ENCODE measurements around the gene SLC10A7. TPM values are rescaled to one million over a fixed set of nuclear protein-coding genes. Genes with fewer than 3 reads are reported as not detected.

The SLC10A7 gene
- total and polyA plus RNA-seq, 2 of the 8 experiments (the other 6 are each of a cell fraction or from before 2014, with no cell fraction given) = 2.5 to 2.9 TPM

DNA sequence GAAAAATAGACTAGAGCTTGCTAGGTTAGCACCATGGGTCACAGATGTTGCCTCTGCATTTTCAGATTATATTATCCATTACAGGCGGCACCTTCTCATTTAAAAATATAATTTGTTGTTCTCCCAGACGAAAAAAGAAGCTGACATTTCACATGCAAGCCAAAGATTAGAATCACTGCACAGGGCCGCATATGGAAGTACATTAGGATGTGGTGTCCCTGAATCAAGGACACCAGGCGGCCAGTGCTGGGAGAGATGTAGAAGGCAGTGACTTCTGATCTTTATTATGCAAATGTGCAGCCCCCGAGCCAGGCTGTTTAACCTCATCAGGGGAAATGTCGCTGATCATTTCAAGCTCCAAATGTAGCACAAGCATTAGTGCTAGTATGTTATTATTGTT, 284.6 kb downstream of the SLC10A7 start:
- peaks cover 0 to 3% (median 0%) of the 10 kb centered on the region in 4 experiments; a peak in 1 of 7 replicates for H3K4me1 ChIP-seq (replicated peaks in 1 of 4; ENCODE audit: control insufficient read depth in 3 of 4, insufficient read depth in 4 of 4, low read length in 3 of 4)
- no peak overlapping the region; a peak in 1 of 7 replicates for H3K9ac ChIP-seq (replicated peaks in 1 of 4; ENCODE audit: extremely low read depth in 1 of 4, low read depth in 3 of 4, low read length in 3 of 4)
- H2BK15ac ChIP-seq (ENCODE audit: low read length) = no peak overlapping the region
- H3K23ac ChIP-seq (ENCODE audit: insufficient read length) = no peak overlapping the region
- no peak overlapping the region for H2BK20ac ChIP-seq (ENCODE audit: low read length)
- no peaks in the 10 kb centered on the region for H3K79me2 ChIP-seq (ENCODE audit: control insufficient read depth in 1 of 2, insufficient read depth in 2 of 2, low read length in 2 of 2)
- H3K18ac ChIP-seq (ENCODE audit: extremely low read depth, low read length) = no peak overlapping the region
- H3K56ac ChIP-seq (replicated peaks; ENCODE audit: insufficient read length, low read depth, low read length) = no peak overlapping the region
- H3K27ac ChIP-seq (ENCODE audit: low read depth, low read length) = no peak overlapping the region
- no peaks in the 10 kb centered on the region for H4K20me1 ChIP-seq (replicated peaks in 1 of 2; ENCODE audit: control insufficient read depth in 1 of 2, insufficient read depth in 2 of 2, low read length in 2 of 2)
- H4K8ac ChIP-seq (ENCODE audit: extremely low read depth, insufficient read depth, low read length) = no peak overlapping the region
- no peak for DNase-seq (ENCODE audit: low read depth in 1 of 2, low spot score in 2 of 2)
- H3K36me3 ChIP-seq (ENCODE audit: control insufficient read depth in 2 of 4, insufficient read depth in 4 of 4, low read length in 3 of 4) = no peaks in the 10 kb centered on the region
- no peak overlapping the region for H4K91ac ChIP-seq (replicated peaks; ENCODE audit: insufficient read length, low read length)
- no peak overlapping the region for H2BK12ac ChIP-seq (ENCODE audit: low read depth, low read length)
- ChIA-PET CTCF (ENCODE audit: partially characterized antibody) (interaction anchor here (0.8 to 1.6 kb wide), 5 partner anchors 9 to 713 kb away, joined by 3 to 5 read pairs (median 4); no protein-coding TSS in a partner anchor), POLR2A (ENCODE audit: partially characterized antibody) (interaction anchor here (0.6 kb wide), 1 partner anchor 289 kb away, joined by 3 read pairs; no protein-coding TSS in a partner anchor)
- no peak overlapping the region for H3K14ac ChIP-seq (ENCODE audit: insufficient read length)
- no peaks in the 10 kb centered on the region for H3K27me3 ChIP-seq (replicated peaks in 1 of 4; ENCODE audit: control insufficient read depth in 3 of 4, extremely low read depth in 1 of 4, insufficient read depth in 3 of 4, low read length in 3 of 4)
- no peak overlapping the region for H2BK120ac ChIP-seq (replicated peaks; ENCODE audit: low read depth, low read length)
- no peaks in the 10 kb centered on the region; a peak in 1 of 4 replicates for H3K9me3 ChIP-seq (ENCODE audit: insufficient read depth in 2 of 2, low read depth in 1 of 2, low read length in 1 of 2)
- H3K79me1 ChIP-seq (ENCODE audit: low read depth, low read length) = no peaks in the 10 kb centered on the region
- H2AFZ ChIP-seq (ENCODE audit: low read length) = no peak overlapping the region
- H2AK5ac ChIP-seq (ENCODE audit: low read depth, low read length) = no peak overlapping the region
- no peaks in the 10 kb centered on the region for H3K23me2 ChIP-seq (ENCODE audit: low read depth, low read length)
- no peak for FAIRE-seq
- no peak overlapping the region for H4K5ac ChIP-seq (ENCODE audit: insufficient read length, low read depth, low read length)
- H2BK5ac ChIP-seq (ENCODE audit: low read depth, low read length) = no peak overlapping the region
- H3K4me3 ChIP-seq (ENCODE audit: extremely low read depth in 1 of 4, insufficient read depth in 2 of 4, low read depth in 3 of 4, low read length in 4 of 4) = no peak overlapping the region
- no peak overlapping the region for H3K4ac ChIP-seq (replicated peaks; ENCODE audit: insufficient read length, low read depth, low read length)
- no peak overlapping the region for H3K4me2 ChIP-seq (ENCODE audit: insufficient read depth in 1 of 2, low read depth in 2 of 2, low read length in 2 of 2)
- WGBS, 2 experiments (ENCODE audit: extremely low coverage in 1 of 2, insufficient coverage in 1 of 2, insufficient read length in 1 of 2, insufficient replicate concordance in 2 of 2, low coverage in 1 of 2, low lambda C conversion rate in 2 of 2, missing lambda C conversion rate in 1 of 2) = 81% methylated on average over 6 of the region's 6 CpGs; no CpG with 5 or more reads in 1 of the 2 experiments
- no peak for TF ChIP-seq SIN3A (conservative IDR thresholded peaks at IDR 0.05 in 1 of 2, IDR thresholded peaks at IDR 0.05 in 1 of 2; ENCODE audit: low read depth in 1 of 2, low read length in 2 of 2)
- no peak for TF ChIP-seq CEBPB (IDR thresholded peaks at IDR 0.05; ENCODE audit: low read depth, low read length)
- TF ChIP-seq RBBP5 (IDR thresholded peaks at IDR 0.05; ENCODE audit: borderline replicate concordance, low read depth, low read length) = no peak
- TF ChIP-seq TEAD4 (IDR thresholded peaks at IDR 0.05; ENCODE audit: low read depth, low read length) = no peak
- no peak for TF ChIP-seq PHF8 (conservative IDR thresholded peaks at IDR 0.05; ENCODE audit: low read depth, low read length)
- TF ChIP-seq ZNF274 (IDR thresholded peaks at IDR 0.05; ENCODE audit: borderline replicate concordance, extremely low read depth, low read length) = no peak
- no peak for TF ChIP-seq POU5F1 (IDR thresholded peaks at IDR 0.05; ENCODE audit: low read depth, low read length)
